ENCODE measurements around the gene HSPH1.

Gene HSPH1

GRCh38 chr13:31154939-31155338 is 6.8 kb downstream of the HSPH1 start:
- DNase-seq (ENCODE audit: low read depth), result no peak
- TF ChIP-seq CTCF (IDR thresholded peaks at IDR 0.05; ENCODE audit: low read length, missing control alignments), result no peak
- no peak overlapping the region for H3K4me3 ChIP-seq (replicated peaks; ENCODE audit: low read depth, low read length)

- DNase-seq (ENCODE audit: low read depth), result no peak
- no peak overlapping the region for H3K4me3 ChIP-seq (replicated peaks; ENCODE audit: low read depth, low read length)
- TF ChIP-seq CTCF (IDR thresholded peaks at IDR 0.05; ENCODE audit: low read length, missing control alignments), result no peak
These were observed 9.9 kb downstream of the HSPH1 start for GRCh38 chr13:31151837-31152236.

DNA sequence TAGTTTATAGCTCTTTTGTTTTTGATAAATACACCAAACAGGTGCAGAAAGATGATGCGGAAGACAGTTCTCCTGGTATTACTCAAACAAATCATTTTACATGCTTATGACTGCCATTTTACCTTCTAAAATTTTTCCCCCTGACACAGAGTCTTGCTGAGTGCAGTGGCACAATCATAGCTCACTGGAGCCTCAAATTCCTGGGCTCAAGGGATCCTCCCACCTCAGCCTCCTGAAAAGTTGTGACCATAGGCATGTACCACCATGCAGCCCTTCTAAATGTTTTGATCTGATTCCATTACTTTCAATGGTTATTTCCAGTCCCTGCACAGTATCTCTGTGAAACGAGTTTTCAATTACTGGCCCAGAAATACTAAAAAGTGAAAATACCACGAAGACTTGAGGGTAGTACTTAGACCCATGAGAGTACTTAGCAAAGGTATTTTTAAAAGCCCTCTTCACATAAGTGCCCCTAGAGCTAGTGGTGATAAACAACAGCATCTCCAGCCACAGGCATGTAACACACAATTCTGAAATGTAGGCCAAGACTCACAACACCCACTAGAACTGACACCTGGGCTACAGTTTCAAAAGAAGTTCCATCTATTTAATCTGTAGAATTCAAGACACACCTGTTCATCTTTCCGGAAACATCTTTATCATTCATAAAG is 11.3 kb downstream of the HSPH1 start:
- DNase-seq (ENCODE audit: low read depth), result no peak
- no peak for TF ChIP-seq CTCF (IDR thresholded peaks at IDR 0.05; ENCODE audit: low read length, missing control alignments)
- H3K4me3 ChIP-seq (replicated peaks; ENCODE audit: low read depth, low read length), result no peak overlapping the region

GRCh38 chr13:31149604-31150003 is 12.1 kb downstream of the HSPH1 start:
- TF ChIP-seq CTCF (IDR thresholded peaks at IDR 0.05; ENCODE audit: low read length, missing control alignments), result no peak
- no peak for DNase-seq (ENCODE audit: low read depth)
- no peak overlapping the region for H3K4me3 ChIP-seq (replicated peaks; ENCODE audit: low read depth, low read length)

DNA sequence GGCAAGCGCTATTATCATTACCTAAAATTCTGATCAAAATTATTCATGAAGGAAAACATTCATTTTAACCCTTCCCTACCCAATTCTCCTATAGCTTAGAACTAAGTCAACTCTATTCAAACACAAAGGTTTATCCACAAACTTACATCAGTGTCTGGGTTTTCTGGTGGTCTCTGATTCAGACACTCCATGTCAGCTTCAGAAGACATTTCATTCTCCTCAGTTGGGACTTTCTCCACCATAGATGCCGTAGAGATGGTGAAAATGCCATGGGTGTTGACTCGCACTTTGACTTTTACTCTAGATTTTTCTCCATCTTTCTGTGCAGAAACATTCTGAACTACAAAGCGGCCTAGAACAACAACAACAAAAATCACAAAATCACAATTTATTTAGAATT is 16.3 kb downstream of the HSPH1 start:
- DNase-seq (ENCODE audit: low read depth), result no peak
- no peak for TF ChIP-seq CTCF (IDR thresholded peaks at IDR 0.05; ENCODE audit: low read length, missing control alignments)
- no peak overlapping the region for H3K4me3 ChIP-seq (replicated peaks; ENCODE audit: low read depth, low read length)

DNA sequence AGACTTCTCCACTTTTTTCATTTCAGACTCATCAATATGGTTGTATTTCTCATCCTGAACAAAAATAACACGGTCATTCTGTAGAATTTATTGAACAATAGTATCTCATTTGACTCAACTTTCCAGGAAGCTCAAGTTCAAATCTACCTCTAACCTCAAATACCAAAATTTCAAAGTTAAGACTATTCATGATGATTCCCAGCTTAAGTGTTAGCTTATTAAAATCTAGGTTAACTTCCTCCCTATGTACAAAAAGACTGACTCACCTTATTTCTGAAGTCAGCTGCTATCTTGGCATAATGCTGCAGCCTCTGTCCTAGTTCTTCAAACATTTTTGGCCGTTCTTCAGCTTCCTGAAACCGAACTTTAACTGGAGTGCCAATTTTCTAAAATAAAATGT is 23.2 kb downstream of the HSPH1 start:
- H3K4me3 ChIP-seq (replicated peaks; ENCODE audit: low read depth, low read length), result no peak overlapping the region
- no peak for TF ChIP-seq CTCF (IDR thresholded peaks at IDR 0.05; ENCODE audit: low read length, missing control alignments)
- peak; percentile 46 for DNase-seq (ENCODE audit: low read depth)

DNA sequence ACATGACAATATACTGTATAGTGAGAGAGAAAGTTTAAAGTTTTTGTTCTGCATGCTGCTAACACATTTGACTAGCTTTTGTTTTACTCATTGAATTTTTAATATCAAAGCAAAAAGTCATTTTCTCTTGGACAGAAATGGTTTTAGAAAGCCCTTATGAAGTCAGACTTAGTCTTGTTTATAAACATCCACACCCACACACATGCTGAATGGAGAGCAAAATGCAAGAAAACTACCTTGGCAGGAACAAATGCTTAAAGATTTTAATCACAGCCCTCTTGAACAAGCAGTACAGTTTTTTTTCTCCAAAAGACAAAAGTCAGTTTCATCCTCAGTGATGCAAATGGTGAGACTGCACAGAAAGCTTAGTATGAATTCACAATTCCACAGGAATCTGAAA is 25.0 kb downstream of the HSPH1 start:
- no peak for DNase-seq (ENCODE audit: low read depth)
- no peak for TF ChIP-seq CTCF (IDR thresholded peaks at IDR 0.05; ENCODE audit: low read length, missing control alignments)
- no peak overlapping the region for H3K4me3 ChIP-seq (replicated peaks; ENCODE audit: low read depth, low read length)
